ENCODE data around the gene WNT3A. TPM values are rescaled to one million over a fixed set of nuclear protein-coding genes. Genes with fewer than 3 reads are reported as not detected.

The WNT3A gene
- polyA plus RNA-seq, 1 experiment: not detected

GRCh38 chr1:228081578-228082213 is 74.9 kb downstream of the WNT3A start:
- H3K4me3 ChIP-seq (ENCODE audit: low read depth, low read length): peak overlapping the region; percentile 84
- CTCF ChIA-PET: interaction anchor here (0.5 to 1.4 kb wide), 2 partner anchors 308 to 539 kb away, joined by 3 to 6 read pairs; no protein-coding TSS in a partner anchor
- no peak overlapping the region for H3K27ac ChIP-seq (ENCODE audit: low read depth, low read length)
- POLR2A ChIA-PET: interaction anchor here (0.5 to 1.2 kb wide), 6 partner anchors 10 to 97 kb away, joined by 3 to 9 read pairs (median 4); no protein-coding TSS in a partner anchor
- peaks cover 8% of the 10 kb centered on the region; the same call in 1 of the 2 replicates for H3K9me3 ChIP-seq (ENCODE audit: control insufficient read depth, insufficient read depth, low read length)
- no peak for DNase-seq (ENCODE audit: low read depth, low spot score)
- TF ChIP-seq CTCF (IDR thresholded peaks at IDR 0.05; ENCODE audit: low read depth, low read length): no peak
- no peaks in the 10 kb centered on the region for H3K27me3 ChIP-seq (ENCODE audit: control insufficient read depth, insufficient read depth, low read length)

- CTCF ChIA-PET: interaction anchor here (0.5 to 1.4 kb wide), 3 partner anchors 307 to 1534 kb away, joined by 3 to 6 read pairs (median 6); no protein-coding TSS in a partner anchor
- peak; percentile 83 for DNase-seq (ENCODE audit: low read depth, low spot score)
- H3K9me3 ChIP-seq (ENCODE audit: control insufficient read depth, insufficient read depth, low read length): peaks cover 8% of the 10 kb centered on the region; the same call in 1 of the 2 replicates
- H3K4me3 ChIP-seq (ENCODE audit: low read depth, low read length): peak within 1 kb of the TSS; percentile 99
- POLR2A ChIA-PET: interaction anchor here (0.5 to 1.2 kb wide), 7 partner anchors 9 to 288 kb away, joined by 3 to 9 read pairs (median 4); no protein-coding TSS in a partner anchor
- no peak for TF ChIP-seq CTCF (IDR thresholded peaks at IDR 0.05; ENCODE audit: low read depth, low read length)
- peak within 1 kb of the TSS; percentile 73 for H3K27ac ChIP-seq (ENCODE audit: low read depth, low read length)
- H3K27me3 ChIP-seq (ENCODE audit: control insufficient read depth, insufficient read depth, low read length): no peaks in the 10 kb centered on the region
Observed at GRCh38 chr1:228082214-228082917, 75.6 kb downstream of the WNT3A start, which contains the start of gene ARF1. ARF1 (plus strand) TSS chr1:228082708; CDS start chr1:228097115, 14,407 bp downstream.

GRCh38 chr1:228082918-228083870 is 76.4 kb downstream of the WNT3A start:
- CTCF ChIA-PET: interaction anchor here (0.6 to 1.4 kb wide), 2 partner anchors 540 to 1535 kb away, joined by 3 to 6 read pairs; no protein-coding TSS in a partner anchor
- POLR2A ChIA-PET: interaction anchor here (0.6 kb wide), 1 partner anchor 289 kb away, joined by 3 read pairs; no protein-coding TSS in a partner anchor
- no peak for TF ChIP-seq CTCF (IDR thresholded peaks at IDR 0.05; ENCODE audit: low read depth, low read length)

GRCh38 chr1:228083871-228084278 is 77.1 kb downstream of the WNT3A start:
- no peak for DNase-seq (ENCODE audit: low read depth, low spot score)
- ChIA-PET POLR2A (no interaction called here), CTCF (interaction anchor here (1.6 kb wide), 1 partner anchor 322 kb away, joined by 5 read pairs; no protein-coding TSS in a partner anchor)
- H3K4me3 ChIP-seq (ENCODE audit: low read depth, low read length): peak overlapping the region; percentile 99
- peak overlapping the region; percentile 73 for H3K27ac ChIP-seq (ENCODE audit: low read depth, low read length)
- TF ChIP-seq CTCF (IDR thresholded peaks at IDR 0.05; ENCODE audit: low read depth, low read length): 0 out of 2 replicates have a peak, but pooled peaks have one; percentile 0
- H3K27me3 ChIP-seq (ENCODE audit: control insufficient read depth, insufficient read depth, low read length): no peaks in the 10 kb centered on the region
- peaks cover 8% of the 10 kb centered on the region; the same call in 1 of the 2 replicates for H3K9me3 ChIP-seq (ENCODE audit: control insufficient read depth, insufficient read depth, low read length)

More at GRCh38 chr1:228082918-228083870, 76.4 kb downstream of the WNT3A start:
- no peak for DNase-seq (ENCODE audit: low read depth, low spot score)
- peak overlapping the region; percentile 99 for H3K4me3 ChIP-seq (ENCODE audit: low read depth, low read length)
- H3K9me3 ChIP-seq (ENCODE audit: control insufficient read depth, insufficient read depth, low read length): peaks cover 8% of the 10 kb centered on the region; the same call in 1 of the 2 replicates
- H3K27me3 ChIP-seq (ENCODE audit: control insufficient read depth, insufficient read depth, low read length): no peaks in the 10 kb centered on the region
- peak overlapping the region; percentile 73 for H3K27ac ChIP-seq (ENCODE audit: low read depth, low read length)

Measured in AG04450 (cell line).